CD1c-positive myeloid dendritic cell (primary cell): ENCODE results near the gene STON2.

Experiments used
- DNase-seq: peaks from one replicate; pipeline ENCODE4 v3.0.0-alpha.2; 2016; ENCODE audit errors: extremely low spot score

Gene STON2

DNA sequence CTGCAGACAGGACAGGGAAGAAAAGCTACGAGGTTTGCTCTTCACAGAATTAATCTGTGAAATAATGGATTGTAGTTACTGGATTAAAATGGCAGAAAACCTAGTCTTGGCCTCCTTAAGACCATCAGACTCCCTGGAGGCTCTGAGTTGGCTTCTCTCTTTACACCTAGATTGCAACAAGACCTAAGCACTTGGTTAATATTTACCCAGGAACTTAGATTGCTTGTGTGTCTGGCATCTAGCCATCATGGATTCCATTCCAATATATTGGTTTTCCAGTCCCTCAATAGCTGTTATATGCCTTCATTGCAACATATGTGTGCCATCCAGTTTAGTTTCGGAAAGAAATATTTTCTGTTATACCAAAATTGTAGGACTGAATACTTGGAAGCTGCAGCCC, 177.4 kb downstream of the STON2 start:
- no peak for DNase-seq

DNA sequence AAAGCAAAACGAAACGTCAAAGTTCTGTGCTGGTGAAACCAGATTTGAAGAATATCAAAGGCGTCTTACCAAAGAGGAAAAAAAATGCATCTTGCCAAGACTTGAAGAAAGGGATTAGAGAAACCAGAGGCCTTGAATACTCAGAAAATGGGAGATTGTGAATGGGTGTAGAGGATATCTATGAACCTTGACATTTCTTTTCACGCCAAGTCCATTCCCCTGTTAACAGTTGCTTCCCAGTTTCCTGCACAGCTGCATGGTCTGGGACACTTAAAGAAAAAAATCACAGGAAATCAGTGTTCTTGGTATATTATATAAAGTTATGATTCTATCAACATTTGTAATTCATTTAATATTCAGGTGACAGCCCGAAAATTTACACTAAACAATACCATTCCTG, 178.0 kb downstream of the STON2 start:
- no peak for DNase-seq

DNA sequence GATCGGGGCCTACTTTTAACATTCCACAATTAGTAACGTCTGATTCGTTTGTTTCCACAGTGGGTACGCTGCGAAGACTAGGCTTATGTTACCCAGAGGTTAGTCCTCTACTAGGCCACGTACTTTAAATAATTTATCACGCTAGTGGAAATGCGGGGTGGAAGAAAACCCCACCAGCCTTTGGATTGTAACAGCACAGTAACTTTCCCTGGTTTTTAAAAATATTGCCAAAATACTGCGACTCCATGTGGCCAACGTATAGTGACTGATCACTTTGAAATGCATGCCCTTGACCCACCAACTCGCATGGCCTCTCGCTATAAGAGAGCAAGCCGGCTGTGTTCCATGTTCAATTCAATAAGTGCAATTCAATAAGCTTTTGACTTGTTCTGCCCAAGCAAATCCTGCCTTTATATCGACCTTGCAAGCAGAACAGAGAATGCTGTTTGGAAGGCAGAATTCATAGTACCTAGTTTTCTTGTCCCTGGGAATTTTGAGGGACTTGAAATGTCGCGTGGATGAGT, 178.5 kb downstream of the STON2 start:
- no peak for DNase-seq

DNA sequence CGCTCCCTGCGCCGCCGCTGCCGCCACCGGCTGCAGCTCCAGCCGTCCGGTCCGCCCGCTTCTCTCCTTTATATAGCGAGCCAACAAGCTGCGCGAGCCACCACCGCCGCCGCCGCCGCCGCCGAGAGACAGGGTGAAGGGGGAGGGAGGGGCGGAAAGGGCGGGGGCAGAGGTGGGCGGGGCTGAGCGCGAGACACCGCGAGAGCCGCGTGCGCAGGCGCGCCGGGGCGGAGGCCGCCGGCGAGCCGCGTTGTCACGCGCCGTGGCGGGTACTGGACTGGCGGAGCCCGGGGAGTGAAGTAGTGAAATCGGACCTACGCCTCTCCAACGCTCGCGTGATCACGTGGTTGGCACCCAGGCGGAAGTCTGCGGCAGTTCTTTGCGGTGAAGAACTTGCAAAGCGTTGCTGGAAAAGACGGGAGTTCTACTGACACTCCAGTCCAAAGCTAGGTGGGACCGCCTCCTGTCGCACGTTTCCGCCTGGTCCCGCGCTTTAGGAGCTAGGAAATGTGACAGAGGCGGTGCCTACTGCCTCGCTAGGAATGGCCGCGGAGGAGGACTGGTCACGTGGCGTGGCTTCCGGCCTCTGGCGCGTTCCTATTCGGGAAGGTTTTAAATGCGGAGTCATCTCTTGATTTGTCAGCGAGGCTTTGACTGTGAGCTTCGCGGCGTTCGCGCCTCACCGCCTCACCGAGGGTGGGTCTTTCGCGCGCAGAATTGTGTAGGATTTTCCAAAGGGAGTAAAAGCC, 179.1 kb downstream of the STON2 start, which contains the start of gene GTF2A1:
Gene GTF2A1 (minus strand): TSS at position 130 of the 749 bp plus-strand sequence. CDS start 441 bp downstream, outside the sequence.
- DNase-seq, result peak; percentile 98

DNA sequence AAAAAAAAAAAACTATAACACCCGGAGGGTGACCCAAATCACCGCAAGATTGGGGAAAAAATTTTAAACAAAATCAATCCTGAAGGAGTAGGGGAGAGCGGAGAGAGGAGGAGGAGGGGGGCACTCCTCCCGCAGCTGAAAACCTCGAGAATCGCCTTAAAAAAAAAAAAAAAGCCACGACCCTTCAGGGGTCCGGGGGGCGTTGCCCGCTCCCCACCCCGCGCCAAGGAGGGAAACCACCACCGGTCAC, 179.6 kb downstream of the STON2 start:
- DNase-seq, result no peak

DNA sequence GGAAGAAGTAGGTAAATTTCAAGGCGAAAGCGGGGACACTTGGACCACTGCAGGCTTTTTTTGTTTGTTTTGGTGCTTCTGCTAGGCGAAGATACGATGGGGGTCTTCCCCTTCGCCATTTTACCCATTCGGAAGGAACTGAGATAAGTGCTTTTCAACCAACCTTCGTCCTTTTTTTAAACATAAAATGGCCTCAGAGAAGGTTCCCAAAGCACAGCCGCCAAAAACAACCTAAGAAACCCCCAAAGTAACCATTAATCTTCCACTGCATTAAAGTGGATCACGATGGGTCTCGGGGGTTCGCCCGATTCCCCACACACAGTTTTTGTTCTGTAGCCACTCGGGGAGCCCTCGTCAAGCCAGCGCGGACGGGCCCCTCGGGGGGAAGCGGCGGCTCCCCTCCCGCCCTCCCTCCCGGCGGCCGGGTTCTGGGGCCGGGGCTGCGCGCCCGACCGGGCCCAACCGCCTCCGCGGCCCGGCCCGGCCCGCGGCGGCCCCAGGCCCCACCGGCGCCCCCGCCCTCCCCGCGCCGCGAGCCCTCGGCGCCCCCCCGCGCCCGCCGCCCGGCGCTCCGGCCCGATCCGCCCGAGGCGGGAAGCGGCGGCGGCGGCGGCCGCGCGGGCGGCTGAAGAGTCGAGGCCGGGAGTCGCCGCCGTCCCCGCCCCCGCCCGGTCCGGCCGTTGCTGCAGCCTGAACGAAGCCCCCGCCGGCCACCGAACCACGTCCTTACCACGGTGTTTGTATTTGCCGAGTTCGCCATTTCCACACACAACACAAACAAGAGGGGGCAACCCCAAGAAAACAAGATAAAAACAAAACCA, 180.2 kb downstream of the STON2 start:
- peak; percentile 60 for DNase-seq

DNA sequence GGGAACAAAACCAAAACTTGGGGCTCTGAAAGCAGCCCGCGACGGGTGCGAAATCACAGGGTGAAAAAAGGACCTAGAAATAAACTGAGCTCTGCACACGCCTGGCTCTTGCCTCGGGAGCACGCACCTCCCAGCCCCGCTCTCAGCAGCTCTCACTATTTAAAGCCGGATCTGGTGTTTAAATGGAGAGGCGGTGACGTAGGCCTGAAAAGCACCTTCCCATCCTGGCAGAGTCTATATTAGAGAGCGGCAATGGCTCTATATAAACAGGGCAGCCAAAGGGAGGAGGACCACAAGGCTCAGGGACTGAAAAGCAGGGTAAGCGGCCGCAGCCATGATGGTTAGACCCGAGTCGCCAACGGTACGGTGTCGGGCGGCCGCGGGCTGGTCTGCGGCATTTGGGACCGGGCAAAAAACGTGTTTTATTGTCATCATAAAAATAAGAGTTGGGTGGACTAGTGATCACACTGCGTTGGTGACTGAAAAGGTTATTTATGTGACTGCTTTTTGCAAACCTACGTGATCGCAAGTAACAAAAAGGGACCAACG, 180.8 kb downstream of the STON2 start:
- DNase-seq, result peak; percentile 96

DNA sequence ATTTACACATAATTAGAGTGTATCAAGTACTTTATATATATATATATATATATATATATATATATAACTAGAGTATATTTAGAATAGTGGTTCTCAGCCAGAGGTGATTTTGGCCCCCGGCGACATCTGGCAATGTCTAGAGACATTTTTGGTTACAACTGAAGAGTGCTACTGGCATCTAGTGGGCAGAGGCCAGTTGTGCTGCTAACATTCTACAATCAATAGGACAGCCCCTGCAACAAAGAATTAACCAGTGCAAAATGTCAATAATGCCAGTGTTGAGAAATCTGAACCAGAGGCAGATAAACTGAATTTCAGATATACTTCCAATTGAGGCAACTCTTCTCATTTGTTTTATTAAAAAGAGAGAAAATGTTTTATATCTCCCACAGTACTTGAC, 188.3 kb downstream of the STON2 start:
- DNase-seq, result peak; percentile 62
